NCI-H2227 treated with DMSO at 0.1 percent for 48 hours (cell line): ENCODE measurements around the gene SATB2.

Experiments used
- DNase-seq: peaks from one replicate; lab custom pipeline; 2025; lab: John Stamatoyannopoulos, UW

Gene SATB2

GRCh38 chr2:199257261-199258224 lies 200.2 kb downstream of the SATB2 start:
- DNase-seq, result no peak

DNA sequence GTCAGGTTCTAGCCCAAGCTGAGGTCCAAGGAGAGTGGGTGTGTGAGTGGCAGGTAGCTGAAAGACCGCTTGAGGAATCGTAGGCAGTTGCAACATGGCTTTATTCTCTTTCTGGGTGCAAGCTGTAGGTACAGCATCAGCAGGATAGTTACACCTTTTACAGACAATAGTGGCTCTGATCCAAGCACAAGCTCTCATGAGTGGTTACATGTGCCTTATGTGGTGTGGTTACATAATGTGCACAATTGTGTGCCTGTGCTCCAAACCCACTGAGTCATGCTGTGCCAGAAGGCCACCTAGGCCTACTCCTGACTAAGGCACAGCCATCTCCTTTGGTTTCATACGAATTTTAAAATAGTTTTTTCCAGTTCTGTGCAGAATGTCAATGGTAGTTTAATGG lies 227.6 kb downstream of the SATB2 start:
- DNase-seq, result no peak

GRCh38 chr2:199228887-199229819 lies 228.6 kb downstream of the SATB2 start:
- DNase-seq, result no peak

- DNase-seq, result no peak
These were observed 233.9 kb downstream of the SATB2 start for GRCh38 chr2:199223791-199224190.

DNA sequence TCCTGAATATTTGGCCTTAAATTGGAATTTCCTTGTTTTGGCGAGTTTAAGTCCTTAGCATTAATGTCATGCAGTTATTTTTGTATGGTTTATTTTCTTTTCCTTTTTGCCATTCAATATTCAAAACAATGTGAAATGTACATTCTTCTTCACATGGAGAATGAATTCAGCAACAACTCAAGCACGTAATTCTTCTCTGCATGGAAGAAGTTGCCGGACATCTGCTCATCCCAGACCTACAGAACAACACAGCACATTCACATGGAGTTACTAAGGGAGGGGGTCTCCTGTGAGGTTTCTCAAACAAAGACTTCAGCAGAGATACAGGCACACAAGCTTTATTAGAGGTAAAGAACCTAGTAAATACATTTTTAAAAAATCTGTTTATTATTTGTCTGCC lies 236.8 kb downstream of the SATB2 start:
- DNase-seq, result no peak

DNA sequence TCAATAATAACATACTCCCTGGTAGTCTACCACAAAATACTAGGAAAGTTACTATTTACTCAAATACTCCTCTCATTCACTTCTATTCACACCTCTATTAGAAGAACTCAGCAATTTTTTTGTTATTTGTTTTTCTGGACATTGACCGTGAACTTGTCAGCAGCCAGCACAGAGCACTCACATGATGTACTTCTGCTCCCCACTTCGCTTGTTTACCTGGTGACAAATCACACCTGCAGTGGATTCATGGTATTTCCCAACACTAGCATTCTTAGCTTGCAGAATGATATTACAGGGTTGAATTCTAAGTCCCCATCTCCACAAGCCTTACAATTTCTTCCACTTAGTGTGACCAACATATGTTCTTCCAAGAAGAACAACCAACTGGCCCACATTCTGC lies 238.2 kb downstream of the SATB2 start:
- DNase-seq, result no peak
